ENCODE data around the gene RARRES2. TPM values are rescaled to one million over a fixed set of nuclear protein-coding genes. Genes with fewer than 3 reads are reported as not detected.

RARRES2 gene
- total RNA-seq, 4 donors from 2014 or later: 21.5 to 99.9 (median 27.1) TPM

GRCh38 chr7:150332852-150333635 is 8.4 kb downstream of the RARRES2 start:
- Histone ChIP-seq H3K9me3 (no peaks in the 10 kb centered on the region), H3K27ac (no peak overlapping the region), H3K36me3 (peaks cover 0 to 25% (median 0%) of the 10 kb centered on the region in 3 donors), H3K4me1 (peaks cover 0 to 10% (median 0%) of the 10 kb centered on the region in 4 donors), H3K4me3 (no peak overlapping the region), H3K27me3 (no peaks in the 10 kb centered on the region)
- DNase-seq: no peak
- TF ChIP-seq CTCF (IDR thresholded peaks at IDR 0.05) (no peak), POLR2A (IDR thresholded peaks at IDR 0.05) (no peak)

- DNase-seq: no peak
- Histone ChIP-seq H3K4me3 (no peak overlapping the region), H3K36me3 (peaks cover 0 to 28% (median 0%) of the 10 kb centered on the region in 3 donors), H3K27me3 (no peaks in the 10 kb centered on the region), H3K9me3 (no peaks in the 10 kb centered on the region), H3K4me1 (peaks cover 0 to under 1% (median 0%) of the 10 kb centered on the region in 4 donors), H3K27ac (peak overlapping the region in 1 of 4 donors; percentile 32)
- TF ChIP-seq CTCF (IDR thresholded peaks at IDR 0.05) (no peak), POLR2A (IDR thresholded peaks at IDR 0.05) (no peak)
Observed at GRCh38 chr7:150330211-150330885, 11.1 kb downstream of the RARRES2 start.

GRCh38 chr7:150329331-150330120 is 11.9 kb downstream of the RARRES2 start:
- peaks cover 0 to 28% (median 0%) of the 10 kb centered on the region in 3 donors for H3K36me3 ChIP-seq
- no peak for DNase-seq
- H3K9me3 ChIP-seq: no peaks in the 10 kb centered on the region
- peak overlapping the region in 1 of 4 donors; percentile 32 for H3K27ac ChIP-seq
- TF ChIP-seq CTCF (IDR thresholded peaks at IDR 0.05) (no peak), POLR2A (IDR thresholded peaks at IDR 0.05) (no peak)
- H3K27me3 ChIP-seq: no peaks in the 10 kb centered on the region
- no peak overlapping the region for H3K4me3 ChIP-seq
- H3K4me1 ChIP-seq: peaks cover 0 to 6% (median 0%) of the 10 kb centered on the region in 4 donors

- no peaks in the 10 kb centered on the region for H3K27me3 ChIP-seq
- H3K4me3 ChIP-seq: no peak overlapping the region
- H3K4me1 ChIP-seq: peaks cover 0 to 16% (median 6%) of the 10 kb centered on the region in 4 donors
- H3K27ac ChIP-seq: no peak overlapping the region
- no peak for TF ChIP-seq POLR2A (IDR thresholded peaks at IDR 0.05)
- no peak for TF ChIP-seq CTCF (IDR thresholded peaks at IDR 0.05)
- H3K9me3 ChIP-seq: no peaks in the 10 kb centered on the region
- no peak for DNase-seq
- peaks cover 0 to 24% (median 0%) of the 10 kb centered on the region in 3 donors for H3K36me3 ChIP-seq
Observed at GRCh38 chr7:150327308-150327707, 14.1 kb downstream of the RARRES2 start.

GRCh38 chr7:150326657-150327268 is 14.7 kb downstream of the RARRES2 start:
- no peak for DNase-seq

More at GRCh38 chr7:150326657-150327268, 14.7 kb downstream of the RARRES2 start:
- peaks cover 0 to 21% (median 8%) of the 10 kb centered on the region in 4 donors for H3K4me1 ChIP-seq
- H3K27me3 ChIP-seq: no peaks in the 10 kb centered on the region
- no peaks in the 10 kb centered on the region for H3K9me3 ChIP-seq
- no peak overlapping the region for H3K4me3 ChIP-seq
- peaks cover 0 to 24% (median 0%) of the 10 kb centered on the region in 3 donors for H3K36me3 ChIP-seq
- no peak overlapping the region for H3K27ac ChIP-seq
- no peak for TF ChIP-seq POLR2A (IDR thresholded peaks at IDR 0.05)

Measured in Peyer's patch (tissue), 4 donors.